ENCODE results near the gene RFK.
"Not testable (repeated sequence)": the region's sequence is repeated elsewhere in the genome, so short reads cannot be mapped to it uniquely, and the experiment has no call there.

RFK gene

DNA sequence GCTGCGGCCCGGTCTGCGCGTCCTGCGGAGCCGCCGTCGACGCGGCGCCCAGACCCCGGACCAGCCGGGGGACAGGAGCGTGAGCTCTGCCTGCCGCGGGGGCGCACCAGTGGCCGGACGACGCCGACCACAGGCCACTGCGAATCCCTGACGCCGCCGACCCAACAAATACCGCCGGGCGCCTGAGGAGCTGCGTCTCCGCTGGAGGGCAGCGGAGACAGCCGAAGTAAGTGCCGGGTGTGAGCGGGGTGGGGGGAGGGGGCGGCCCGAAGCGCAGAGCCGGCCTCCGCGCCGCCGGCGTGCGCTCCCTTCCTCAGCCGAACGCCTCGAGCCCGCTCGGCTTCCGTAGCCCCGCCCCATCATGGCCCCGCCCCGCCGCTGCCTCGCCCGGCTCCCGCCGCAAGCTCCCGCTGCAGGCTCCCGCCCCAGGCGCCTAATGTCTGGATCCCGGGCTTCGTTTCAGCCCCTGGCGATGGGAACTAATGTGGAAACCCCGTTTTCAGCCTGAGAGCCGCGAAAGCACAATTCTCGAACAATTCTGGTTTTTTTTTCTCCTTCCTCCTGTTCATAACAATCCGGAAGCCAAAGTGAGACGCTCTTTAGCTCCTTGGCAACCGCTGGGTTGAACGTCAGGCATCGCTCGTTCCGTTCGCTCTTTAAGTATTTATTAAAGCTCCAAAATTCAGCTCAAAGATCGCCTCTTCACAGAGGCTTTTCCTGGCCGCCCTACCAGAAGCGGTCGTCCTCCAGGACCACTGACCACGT lies at the start of gene RFK:
Gene RFK (minus strand): TSS at position 232 of the 765 bp plus-strand sequence. CDS start 255 bp downstream, outside the sequence.
- peak; percentile 40 to 95 (median 88) for DNase-seq

DNA sequence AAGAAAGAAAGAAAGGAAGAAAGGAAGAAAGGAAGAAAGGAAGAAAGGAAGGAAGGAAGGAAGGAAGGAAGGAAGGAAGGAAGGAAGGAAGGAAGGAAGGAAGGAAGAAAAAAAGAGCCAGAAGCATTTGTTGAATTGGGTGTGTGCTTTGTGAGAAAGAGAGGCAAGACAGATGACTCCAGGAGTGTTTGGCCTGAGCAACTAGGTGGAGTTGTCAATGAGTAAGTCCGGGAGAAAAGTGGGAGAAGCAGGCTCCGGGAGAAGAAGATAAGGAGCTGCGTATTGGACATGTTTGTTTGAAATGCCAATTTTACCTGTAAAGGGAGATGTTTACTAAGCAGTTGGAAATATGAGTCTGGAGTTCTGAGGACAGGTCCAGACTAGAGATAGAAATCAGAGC lies 49.7 kb upstream of the RFK start:
- DNase-seq = no peak

DNA sequence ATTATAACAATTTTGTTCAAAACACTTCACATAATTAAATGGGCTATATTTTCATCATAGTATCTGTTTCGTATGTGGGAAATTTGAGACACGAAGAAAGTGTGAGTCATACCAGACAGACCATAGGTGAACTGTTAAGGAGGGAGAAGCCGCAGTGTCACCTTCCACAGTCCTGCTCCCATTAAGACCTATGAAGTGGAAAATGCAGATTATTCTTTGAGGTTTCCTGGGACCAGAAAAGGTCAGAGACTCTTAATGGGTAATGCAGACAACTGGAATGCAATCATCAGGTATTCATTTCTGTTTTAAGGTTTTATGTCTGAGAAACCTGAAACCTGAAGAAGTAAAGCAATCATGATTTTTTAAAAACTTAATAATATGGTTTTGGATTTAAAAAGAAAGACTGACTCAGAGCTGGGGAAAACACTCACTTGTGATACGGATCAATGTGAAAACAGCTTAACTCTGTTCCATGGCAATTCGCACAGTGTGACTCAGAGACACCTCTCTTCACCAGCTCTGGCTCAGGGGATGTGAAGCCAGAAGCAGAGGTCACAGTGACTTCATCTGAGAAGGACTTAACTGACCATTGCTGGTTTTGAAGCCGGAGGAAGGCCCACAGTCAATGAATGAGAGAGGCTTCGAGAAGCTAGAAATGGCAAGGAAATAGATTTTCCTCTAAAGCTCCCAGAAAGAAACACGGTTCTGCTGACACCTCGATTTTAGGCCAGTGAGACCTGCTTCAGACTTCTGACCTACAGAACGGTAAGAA lies 47.5 kb upstream of the RFK start:
- no peak for DNase-seq

DNA sequence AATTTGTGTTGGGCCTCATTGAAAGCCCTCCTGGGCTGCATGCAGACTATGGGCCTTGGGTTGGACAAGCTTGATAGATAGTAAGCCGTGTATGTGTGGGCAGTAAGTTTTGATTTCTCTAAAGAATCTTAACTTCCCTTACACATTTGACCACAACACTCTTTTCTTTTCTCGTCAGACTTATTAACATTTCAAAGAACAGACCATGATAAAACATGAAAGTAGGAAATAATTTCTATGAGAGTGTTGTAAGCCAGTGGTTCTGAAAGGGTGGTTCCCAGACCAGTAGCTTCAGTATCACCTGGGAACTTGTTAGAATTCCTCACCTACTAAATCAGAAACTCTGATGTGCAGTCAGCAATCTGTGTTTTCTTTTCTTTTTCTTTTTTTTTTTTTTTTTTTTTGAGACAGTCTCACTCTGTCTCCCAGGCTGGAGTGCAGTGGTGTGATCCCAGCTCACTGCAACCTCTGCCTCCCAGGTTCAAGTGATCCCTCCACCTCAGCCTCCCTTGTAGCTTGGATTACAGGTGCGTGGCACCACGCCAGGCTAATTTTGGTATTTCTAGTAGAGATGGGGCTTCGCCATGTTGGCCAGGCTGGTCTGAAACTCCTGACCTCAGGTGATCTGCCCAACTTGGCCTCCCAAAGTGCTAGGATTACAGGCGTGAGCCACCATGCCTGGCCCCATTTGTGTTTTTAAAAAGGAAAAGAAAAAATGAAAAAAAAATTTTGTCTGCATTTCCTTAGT lies 44.8 kb upstream of the RFK start:
- no peak for DNase-seq

DNA sequence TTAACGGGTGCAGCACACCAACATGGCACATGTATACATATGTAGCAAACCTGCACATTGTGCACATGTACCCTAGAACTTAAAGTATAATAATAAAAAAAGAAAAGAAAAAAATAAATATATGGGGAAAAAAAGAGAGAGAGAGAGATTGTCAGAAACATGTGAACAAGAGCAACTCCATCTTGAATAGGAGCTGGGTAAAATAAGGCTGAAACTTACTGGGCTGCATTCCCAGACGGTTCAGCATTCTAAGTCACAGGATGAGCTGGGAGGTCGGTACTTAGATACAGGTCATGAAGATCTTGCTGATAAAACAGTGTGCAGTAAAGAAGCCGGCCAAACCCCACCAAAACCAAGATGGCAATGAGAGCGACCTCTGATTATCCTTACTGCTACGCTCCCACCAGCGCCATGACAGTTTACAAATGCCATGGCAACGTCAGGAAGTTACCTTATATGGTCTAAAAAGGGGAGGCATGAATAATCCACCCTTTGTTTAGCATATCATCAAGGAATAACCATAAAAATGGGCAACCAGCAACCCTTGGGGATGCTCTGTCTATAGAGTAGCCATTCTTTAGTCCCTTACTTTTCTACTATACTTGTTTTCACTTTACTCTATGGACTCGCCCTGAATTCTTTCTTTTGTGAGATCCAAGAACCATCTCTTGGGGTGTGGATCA lies 42.9 kb upstream of the RFK start:
- DNase-seq = not testable (repeated sequence)

DNA sequence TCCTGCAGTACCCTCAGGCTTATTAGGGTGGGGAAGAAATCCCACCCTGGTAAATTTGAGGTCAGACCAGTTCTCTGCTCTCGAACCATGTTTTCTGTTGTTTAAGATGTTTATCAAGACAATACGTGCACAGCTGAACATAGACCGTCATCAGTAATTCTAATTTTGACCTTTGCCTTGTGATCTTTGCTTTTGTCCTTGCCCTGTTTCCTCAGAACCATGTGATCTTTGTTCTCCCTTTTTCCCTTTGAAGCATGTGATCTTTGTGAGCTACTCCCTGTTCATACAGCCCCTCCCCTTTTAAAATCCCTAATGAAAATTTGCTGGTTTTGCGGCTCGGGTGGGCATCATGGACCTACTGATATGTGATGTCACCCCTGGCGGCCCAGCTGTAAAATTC lies 40.7 kb upstream of the RFK start:
- not testable (repeated sequence) for DNase-seq

DNA sequence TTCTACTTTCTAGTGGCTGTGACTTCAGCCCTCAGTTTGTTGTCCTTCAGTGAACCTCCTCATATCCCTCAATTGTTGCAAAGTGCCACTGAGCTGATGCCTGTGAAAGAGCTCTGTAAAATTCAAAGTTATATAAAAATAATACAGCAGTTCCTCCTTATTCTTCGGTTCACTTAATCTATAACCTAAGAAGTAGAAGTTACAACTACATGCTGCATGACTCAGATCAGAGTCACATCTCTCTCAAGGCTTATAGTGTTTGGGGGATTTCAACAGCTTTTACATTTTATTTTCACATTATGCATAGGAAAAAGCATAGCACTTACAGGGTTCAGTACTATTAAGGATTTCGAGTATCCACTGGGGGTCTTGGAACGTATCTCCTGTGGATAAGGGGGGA lies 39.6 kb upstream of the RFK start:
- DNase-seq = no peak

DNA sequence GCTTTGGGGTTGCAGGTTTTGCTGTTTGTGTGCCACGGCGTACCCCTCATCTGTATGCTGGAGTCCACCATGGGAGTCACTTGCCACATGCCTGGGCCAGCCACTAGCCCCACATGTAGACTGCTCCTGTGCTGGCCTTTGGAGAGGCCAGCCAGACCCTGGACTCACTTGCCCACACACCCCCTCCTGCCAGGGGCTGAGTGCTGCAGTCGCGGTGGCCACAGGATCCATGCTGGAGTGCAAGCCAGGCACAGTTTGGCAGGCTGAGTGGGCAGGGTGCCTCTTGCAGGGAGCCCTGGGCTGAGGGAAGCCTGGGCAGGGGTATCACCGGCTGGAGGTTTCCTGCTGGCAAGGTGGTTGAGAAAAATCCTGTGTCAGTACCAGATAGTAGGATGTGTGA lies 39.2 kb upstream of the RFK start:
- no peak for DNase-seq

DNA sequence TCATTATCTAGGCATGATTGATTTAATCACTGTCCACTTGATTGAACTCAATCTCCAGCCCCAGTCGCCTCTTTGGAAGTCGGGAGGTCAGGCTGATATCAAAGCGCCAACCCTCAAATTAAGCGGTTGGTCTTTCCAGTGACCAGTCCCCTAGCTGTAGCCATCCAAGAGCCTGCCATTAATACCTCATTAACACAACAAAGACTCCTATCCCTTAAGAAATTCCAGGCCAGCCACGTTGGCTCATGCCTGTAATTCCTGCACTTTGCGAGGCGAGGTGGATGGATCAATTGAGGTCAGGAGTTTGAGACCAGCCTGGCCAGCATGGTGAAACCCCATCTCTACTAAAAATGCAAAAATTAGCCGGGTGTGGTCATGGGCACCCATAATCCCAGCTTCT lies 37.4 kb upstream of the RFK start:
- DNase-seq = no peak

DNA sequence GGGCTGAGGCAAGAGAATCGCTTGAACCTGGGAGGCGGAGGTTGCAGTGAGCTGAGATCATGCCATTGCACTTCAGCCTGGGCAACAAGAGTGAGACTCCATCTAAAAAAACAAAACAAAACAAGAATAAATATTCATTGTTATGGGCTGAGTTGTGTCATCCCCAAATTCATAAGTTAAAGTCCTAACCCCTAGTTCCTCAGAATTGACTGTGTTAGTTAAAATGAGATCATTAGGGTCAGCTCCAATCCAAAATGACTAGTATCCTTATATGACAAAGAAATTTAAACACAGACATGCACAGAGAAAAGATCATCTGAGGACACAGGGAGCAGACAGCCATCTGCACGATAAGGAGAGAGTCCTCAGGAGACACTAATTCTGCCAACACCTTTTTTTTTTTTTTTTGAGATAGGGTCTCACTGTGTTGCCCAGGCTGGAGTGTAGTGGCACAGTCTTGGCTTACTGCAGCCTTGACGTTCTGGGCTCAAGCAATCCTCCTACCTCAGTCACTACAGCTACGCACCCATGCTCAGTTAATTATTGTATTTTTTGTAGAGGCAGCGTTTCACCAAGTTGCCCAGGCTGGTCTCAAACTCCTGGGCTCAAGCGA lies 32.7 kb upstream of the RFK start:
- DNase-seq = no peak

DNA sequence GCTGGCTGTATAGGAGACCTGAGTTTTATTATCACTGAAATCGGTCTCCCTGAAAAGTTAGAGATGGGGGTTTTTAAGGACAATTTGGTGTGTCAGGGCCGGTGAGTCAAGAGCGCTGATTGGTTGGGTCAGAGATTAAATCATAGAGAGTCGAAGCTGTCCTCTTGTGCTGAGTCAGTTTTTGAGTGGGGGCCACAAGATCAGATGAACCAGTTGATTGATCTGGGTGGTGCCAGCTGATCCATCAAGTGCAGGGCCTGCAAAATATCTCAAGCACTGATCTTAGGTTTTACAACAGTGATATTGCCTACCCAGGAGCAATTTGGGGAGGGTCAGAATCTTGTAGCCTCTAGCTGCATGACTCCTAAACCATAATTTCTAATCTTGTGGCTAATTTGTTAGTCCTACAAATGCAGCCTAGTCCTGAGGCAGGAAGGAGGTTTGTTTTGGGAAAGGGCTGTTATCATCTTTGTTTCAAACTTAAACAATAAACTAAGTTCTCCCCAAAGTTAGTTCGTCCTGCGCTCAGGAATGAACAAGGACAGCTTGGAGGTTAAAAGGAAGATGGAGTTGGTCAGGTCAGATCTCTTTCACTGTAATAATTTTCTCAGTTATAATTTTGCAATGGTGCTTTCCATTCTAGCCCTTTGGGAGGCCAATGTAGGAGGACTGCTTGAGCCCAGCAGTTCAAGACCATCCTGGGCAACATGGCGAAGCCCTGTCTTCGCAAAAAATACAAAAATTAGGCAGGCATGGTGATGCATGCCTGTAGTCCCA lies 31.6 kb upstream of the RFK start:
- DNase-seq = no peak

DNA sequence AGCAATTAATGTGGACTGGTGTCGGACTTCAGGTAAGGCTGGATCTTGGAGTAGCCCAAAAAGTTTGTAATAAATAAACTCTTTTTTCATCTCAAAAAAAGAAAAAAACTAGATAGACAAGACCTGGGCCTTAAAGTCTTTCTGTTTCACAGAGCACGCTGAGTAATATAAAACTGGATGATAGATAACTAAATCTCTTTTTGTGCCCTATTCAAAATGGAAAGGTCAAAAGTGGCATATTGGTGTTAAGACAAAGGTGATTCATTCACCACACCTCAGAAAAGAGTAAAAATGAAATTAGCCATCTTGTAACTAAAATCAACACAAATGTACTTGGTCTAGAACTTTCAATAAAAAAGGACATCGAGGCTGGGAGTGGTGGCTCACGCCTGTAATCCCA lies 30.3 kb upstream of the RFK start:
- no peak for DNase-seq

DNA sequence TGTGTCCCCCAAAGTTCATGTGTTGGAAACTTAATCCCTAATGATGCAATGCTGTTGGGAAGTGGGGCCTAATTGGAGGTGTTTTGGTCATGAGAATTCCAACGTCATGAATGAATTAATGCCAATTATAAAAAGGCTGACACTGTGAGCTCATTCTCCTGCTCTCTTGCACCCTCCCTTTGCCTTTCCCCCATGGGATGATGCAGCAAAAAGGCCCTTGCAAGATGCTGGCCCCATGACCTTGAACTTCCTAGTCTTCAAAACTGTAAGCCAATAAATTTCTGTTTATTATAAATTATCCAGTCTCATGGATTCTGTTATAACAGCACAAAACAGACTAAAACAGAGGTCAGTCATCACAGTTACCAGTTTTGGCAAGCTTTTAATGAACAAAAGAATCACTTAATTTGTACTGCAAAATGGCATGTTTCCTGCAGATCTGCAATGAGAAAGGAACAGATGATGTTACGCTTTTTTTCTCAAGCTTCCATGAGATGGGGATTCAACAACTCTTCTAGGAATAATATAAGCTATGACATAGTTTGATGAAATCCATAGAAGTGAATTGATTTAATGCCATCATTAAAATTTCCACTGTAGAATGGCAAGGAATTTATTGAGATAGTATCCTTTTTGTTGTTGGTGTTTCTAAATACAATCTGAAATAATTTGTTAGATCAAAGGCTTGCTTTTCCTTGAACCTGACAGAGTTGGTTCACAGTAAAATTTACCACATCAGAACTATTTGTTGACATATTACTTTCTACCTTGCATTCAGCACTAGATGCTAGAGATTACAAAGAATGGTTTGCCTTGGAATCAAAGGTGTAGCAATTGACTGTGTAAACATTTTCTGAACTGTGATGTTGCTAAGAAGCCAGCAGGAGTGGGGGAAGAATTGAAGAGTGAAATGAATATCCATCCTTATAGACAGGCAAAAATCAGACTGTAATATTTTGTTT lies 29.3 kb upstream of the RFK start:
- no peak for DNase-seq

DNA sequence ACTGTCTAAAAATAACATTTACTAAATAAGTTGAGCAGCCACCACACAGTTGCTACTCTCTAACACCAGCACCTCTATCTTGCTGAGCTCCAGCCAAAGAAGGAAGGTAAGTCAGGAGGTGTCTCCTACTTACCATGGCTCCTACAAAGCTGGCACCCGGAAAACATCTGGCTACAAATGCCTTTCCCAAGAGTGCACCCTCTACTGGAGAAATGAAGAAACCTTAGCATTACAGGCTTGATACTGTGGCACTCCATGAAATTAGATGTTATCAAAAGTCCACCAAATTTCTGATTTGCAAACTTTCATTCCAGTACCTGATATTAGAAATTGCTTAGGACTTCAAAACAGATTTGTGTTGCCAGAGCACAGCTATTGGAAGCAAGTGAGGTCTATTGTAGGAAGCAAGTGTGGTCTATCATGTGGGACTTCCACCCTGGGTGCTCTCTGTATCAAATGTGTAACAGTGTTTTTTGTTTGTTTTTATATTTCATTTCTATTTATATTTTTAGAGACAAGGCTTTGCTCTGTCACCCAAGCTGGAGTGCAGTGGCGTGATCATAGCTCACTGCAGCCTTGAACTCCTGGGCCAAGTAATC lies 25.7 kb upstream of the RFK start:
- no peak for DNase-seq

DNA sequence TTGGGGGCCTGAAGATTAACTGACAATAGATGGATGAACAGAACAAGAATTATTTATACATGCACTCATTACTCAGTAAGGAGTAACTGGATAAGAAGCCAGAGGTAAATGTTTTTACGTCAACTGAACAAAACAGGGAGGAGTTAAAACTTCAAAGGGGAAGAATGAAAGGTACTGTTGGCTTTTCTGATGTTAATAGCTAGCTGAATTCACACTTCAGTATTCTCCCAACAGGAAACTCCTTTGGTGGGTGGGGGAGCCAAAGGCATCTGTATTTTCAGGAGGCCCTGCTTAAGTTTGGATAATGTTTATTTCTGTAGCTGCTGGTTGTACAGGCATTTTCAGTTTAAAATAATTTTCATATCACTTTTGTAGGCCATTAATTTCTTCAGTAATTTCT lies 23.2 kb upstream of the RFK start:
- DNase-seq = no peak

DNA sequence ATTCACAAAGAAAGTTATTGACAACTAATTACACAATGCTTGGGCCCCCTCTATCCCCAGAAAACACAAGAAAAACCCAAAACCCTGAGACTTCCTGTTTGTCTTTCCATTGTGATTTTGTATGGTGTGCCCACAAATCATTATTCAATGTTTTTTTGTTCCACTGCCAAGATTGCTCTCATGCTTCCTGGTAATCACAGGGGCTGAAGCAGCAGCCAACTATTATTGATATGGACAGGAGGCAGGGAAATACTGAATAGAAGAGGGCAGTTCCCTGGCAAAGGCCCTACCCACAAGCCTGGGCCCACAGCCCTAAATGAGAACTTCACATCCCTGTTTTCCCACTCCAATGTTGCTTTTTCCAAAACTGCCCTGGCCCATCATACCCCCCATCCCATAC lies 21.5 kb upstream of the RFK start:
- DNase-seq = no peak

DNA sequence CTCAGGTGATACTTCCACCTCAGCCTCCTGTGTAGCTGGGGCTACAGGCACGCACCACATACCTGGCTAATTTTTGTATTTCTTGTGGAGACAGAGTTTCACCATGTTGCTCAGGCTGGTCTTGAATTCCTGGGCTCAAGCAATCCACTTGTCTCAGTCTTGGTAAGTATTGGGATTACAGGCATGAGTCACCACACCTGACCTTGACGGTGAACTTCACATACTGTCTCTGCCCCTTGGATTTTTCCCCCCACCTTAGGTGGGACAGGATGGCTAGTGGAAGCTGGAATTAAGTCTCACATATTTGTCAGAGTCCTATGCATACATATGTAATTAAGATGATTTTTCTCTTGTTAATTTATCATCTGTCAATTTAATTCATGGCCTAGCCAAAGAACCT lies 20.9 kb upstream of the RFK start:
- DNase-seq = no peak

DNA sequence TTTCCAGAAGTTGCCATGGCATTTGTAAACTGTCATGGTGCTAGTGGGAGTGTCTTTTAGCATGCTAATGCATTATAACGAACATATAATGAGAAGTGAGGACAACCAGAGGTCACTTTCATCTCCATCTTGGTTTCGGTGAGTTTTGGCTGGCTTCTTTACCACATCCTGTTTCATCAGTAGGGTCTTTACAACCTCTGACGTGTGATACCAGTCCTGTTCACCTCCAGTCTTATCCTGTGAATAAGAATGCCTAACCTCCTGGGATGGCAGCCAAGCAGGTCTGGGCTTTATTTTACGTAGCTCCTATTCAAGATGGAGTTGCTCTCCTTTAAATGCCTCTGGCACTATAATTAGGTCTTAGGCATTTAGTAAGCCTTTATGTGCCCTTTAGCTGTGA lies 20.4 kb upstream of the RFK start:
- DNase-seq = no peak

DNA sequence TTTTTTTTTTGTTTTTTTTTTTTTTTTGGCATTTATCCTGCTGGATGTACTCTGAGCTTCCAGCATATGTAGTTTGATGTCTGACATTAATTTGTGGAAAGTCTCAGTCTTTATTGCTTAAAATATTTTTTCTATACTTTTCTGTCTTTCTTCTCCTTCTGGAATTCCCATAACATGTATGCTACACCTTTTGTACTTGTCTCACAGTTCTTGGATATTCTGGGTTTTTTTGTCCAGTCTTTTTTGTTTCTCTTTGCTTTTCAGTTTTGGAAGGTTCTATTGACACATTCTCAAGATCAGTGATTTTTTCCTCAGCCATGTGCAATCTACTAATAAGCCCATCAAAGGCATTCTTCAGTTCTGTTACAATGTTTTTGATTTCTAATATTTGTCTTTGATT lies 19.4 kb upstream of the RFK start:
- no peak for DNase-seq
